Endothelial cell of umbilical vein (primary cell): ENCODE results near the gene SUPT5H. TPM values are rescaled to one million over a fixed set of nuclear protein-coding genes. Genes with fewer than 3 reads are reported as not detected.

Source experiments
- BruUV-seq: library from RNA; stranded (reverse); fragments of 400-500 nt; replicated peaks from 2 replicates; lab custom pipeline; 2021; lab: Mats Ljungman, UMichigan
- CTCF ChIA-PET: fragments of 300-600, 350-600 bp; sonication (Branson Sonifier 250); formaldehyde crosslinking; loops from one replicate; lab custom pipeline; 2021; ENCODE audit warnings: antibody characterized with exemption, inconsistent platforms; lab: Charles Lee
- POLR2A ChIA-PET: fragments of 300-600, 350-600 bp; sonication (Branson Sonifier 250); formaldehyde crosslinking; loops from one replicate; lab custom pipeline; 2021; ENCODE audit warnings: antibody characterized with exemption, inconsistent platforms; lab: Charles Lee
- DNase-seq: peaks from one replicate; pipeline ENCODE4 v3.0.0-alpha.2; 2011; ENCODE audit warnings: low read depth, low spot score
- FAIRE-seq: peaks from 2 replicates; lab custom pipeline; 2011; peaks lifted over from hg19 to GRCh38; lab: Jason Lieb, UNC
- H2AFZ ChIP-seq: 2 replicates; pipeline ENCODE4 v1.6.0; 2012; ENCODE audit warnings: low read depth, low read length, control low read depth, inconsistent platforms
- H3K27ac ChIP-seq: 2 replicates; pipeline ENCODE4 v1.5.1; 2011; ENCODE audit warnings: low read depth, mild to moderate bottlenecking, control low read depth, low read length, moderate library complexity; ENCODE audit not compliant: insufficient read depth
- H3K27me3 ChIP-seq, 2 experiments: 2 replicates each; pipeline versions ENCODE4 v1.6.0 to v1.6.1; 2011; ENCODE audit warnings: low read length in 2 of 2, mixed read lengths in 1 of 2; ENCODE audit not compliant: control insufficient read depth in 2 of 2, insufficient read depth in 2 of 2
- H3K36me3 ChIP-seq, 2 experiments: 2 replicates in 1 of 2; 3 replicates in 1 of 2; pipeline ENCODE4 v1.5.1; 2011; ENCODE audit warnings: low read length in 2 of 2, mild to moderate bottlenecking in 1 of 2, moderate library complexity in 1 of 2; ENCODE audit not compliant: control insufficient read depth in 2 of 2, insufficient read depth in 2 of 2; ENCODE audit errors: extremely low read depth in 1 of 2
- H3K4me1 ChIP-seq: 3 replicates; pipeline ENCODE4 v1.5.1; 2011; ENCODE audit warnings: mild to moderate bottlenecking, low read length; ENCODE audit not compliant: control insufficient read depth, insufficient read depth; ENCODE audit errors: extremely low read depth
- H3K4me2 ChIP-seq: 2 replicates; pipeline ENCODE4 v1.6.1; 2011; ENCODE audit warnings: low read length, control low read depth, mixed read lengths; ENCODE audit not compliant: insufficient read depth
- H3K4me3 ChIP-seq, 3 experiments: fragments of 200-600 bp in 1 of 3; sonication (generic), shearing (Covaris generic) in 1 of 3; replicated peaks in 1 of 3; 2 replicates each; pipeline ENCODE4 v1.5.1; 2011 to 2016; ENCODE audit warnings: control low read depth in 3 of 3, low read length in 3 of 3, mild to moderate bottlenecking in 2 of 3, inconsistent platforms in 1 of 3, low read depth in 1 of 3, moderate library complexity in 1 of 3; ENCODE audit not compliant: insufficient read depth in 1 of 3
- H3K79me2 ChIP-seq: 2 replicates; pipeline ENCODE4 v1.6.0; 2012; ENCODE audit warnings: low read length, inconsistent platforms; ENCODE audit not compliant: control insufficient read depth, insufficient read depth
- H3K9ac ChIP-seq: replicated peaks from 2 replicates; pipeline ENCODE3; 2011; ENCODE audit warnings: low read length, control low read depth; ENCODE audit not compliant: insufficient read depth; ENCODE audit errors: extremely low read depth
- H3K9me1 ChIP-seq: replicated peaks from 3 replicates; pipeline ENCODE4 v1.6.0; 2011; ENCODE audit warnings: mild to moderate bottlenecking, low read length; ENCODE audit not compliant: control insufficient read depth, insufficient read depth; ENCODE audit errors: extremely low read depth
- H3K9me3 ChIP-seq: replicated peaks from 2 replicates; pipeline ENCODE4 v1.5.1; 2012; ENCODE audit warnings: low read length, inconsistent platforms; ENCODE audit not compliant: control insufficient read depth, insufficient read depth
- H4K20me1 ChIP-seq: replicated peaks from 2 replicates; pipeline ENCODE3; 2011; ENCODE audit warnings: mild to moderate bottlenecking, low read length; ENCODE audit not compliant: control insufficient read depth, insufficient read depth; ENCODE audit errors: extremely low read depth
- CTCF ChIP-seq, 2 donors: IDR thresholded peaks; 1 replicate in 1 of 2; 2 replicates in 1 of 2; pipeline ENCODE4 v1.5.1; 2011; ENCODE audit warnings: low read length in 2 of 2, mild to moderate bottlenecking in 2 of 2, moderate library complexity in 2 of 2, control low read depth in 1 of 2, inconsistent platforms in 1 of 2, low read depth in 1 of 2; ENCODE audit not compliant: insufficient read depth in 1 of 2; ENCODE audit errors: extremely low read depth in 1 of 2
- EZH2 ChIP-seq: IDR thresholded peaks from 2 replicates; pipeline ENCODE4 v1.6.1; 2012; ENCODE audit warnings: borderline replicate concordance, low read depth, mild to moderate bottlenecking, moderate library complexity, low read length, inconsistent platforms; ENCODE audit not compliant: severe bottlenecking
- GATA2 ChIP-seq: IDR thresholded peaks from 2 replicates; pipeline ENCODE4 v1.7.0; 2011; ENCODE audit warnings: low read depth, mild to moderate bottlenecking, moderate library complexity, mixed read lengths, low read length; ENCODE audit not compliant: insufficient read length, insufficient read depth
- JUN ChIP-seq: IDR thresholded peaks from 2 replicates; pipeline ENCODE4 v1.6.1; 2011; ENCODE audit warnings: borderline replicate concordance, low read depth; ENCODE audit not compliant: insufficient read length, insufficient read depth
- MAX ChIP-seq: IDR thresholded peaks from 2 replicates; pipeline ENCODE4 v1.6.1; 2011; ENCODE audit not compliant: insufficient read depth, insufficient read length
- POLR2A ChIP-seq: IDR thresholded peaks from 2 replicates; pipeline ENCODE4 v1.6.1; 2012; ENCODE audit warnings: low read depth, mild to moderate bottlenecking, control low read depth, low read length
- POLR2AphosphoS5 ChIP-seq: IDR thresholded peaks from 2 replicates; pipeline ENCODE4 v1.6.1; 2012; ENCODE audit warnings: low read depth, mild to moderate bottlenecking, control low read depth, low read length, moderate library complexity; ENCODE audit not compliant: insufficient read depth
- dilution Hi-C: fragments of 300-500 bp; cut with MboI; formaldehyde crosslinking; loops from one replicate; pipeline ENCODE4 v1.15.0; 2019; ENCODE audit warnings: low sequenced_read_pairs; ENCODE audit not compliant: extremely low pct_ligation_motif_present
- intact Hi-C: fragments of 100-400 bp; cut with micrococcal nuclease; formaldehyde crosslinking; loops from one replicate; pipeline ENCODE4 v1.10.0; 2022
- polyA plus RNA-seq, 4 experiments: library from polyadenylated mRNA; depleted of rRNA in 3 of 4; stranded (reverse) in 3 of 4; unstranded in 1 of 4; fragments of >200 nt; gene quantifications; 2 replicates each; pipeline versions ENCODE4 v1.2.1 to v1.2.3, GENCODE V29; 2011 to 2012; ENCODE audit warnings: missing spikeins in 1 of 4
- total RNA-seq: library from RNA; stranded (reverse); gene quantifications from 2 replicates; pipeline ENCODE4 v1.2.3, GENCODE V29; 2021

Gene SUPT5H
- total and polyA plus RNA-seq, 2 donors (not counting 3 experiments of a cell fraction or from before 2014, with no cell fraction given): 87.6 to 120 TPM

DNA sequence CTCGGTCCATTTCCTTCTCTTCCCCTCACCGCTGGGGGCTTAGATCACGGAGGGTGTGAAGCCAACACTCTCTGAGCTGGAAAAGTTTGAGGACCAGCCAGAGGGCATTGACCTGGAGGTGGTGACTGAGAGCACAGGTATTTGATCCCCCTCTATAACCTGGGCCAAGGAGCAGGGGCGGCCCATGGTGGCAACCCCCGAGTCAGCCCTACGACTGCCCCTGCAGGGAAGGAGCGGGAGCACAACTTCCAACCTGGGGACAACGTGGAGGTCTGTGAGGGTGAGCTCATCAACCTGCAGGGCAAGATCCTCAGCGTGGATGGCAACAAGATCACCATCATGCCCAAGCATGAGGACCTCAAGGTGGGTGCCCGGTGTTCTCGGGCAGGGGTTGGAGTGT, 23.7 kb downstream of the SUPT5H start:
- TF ChIP-seq POLR2AphosphoS5 (no peak), EZH2 (no peak), CTCF (IDR thresholded peaks at IDR 0.05; ENCODE audit: extremely low read depth in 1 of 2, insufficient read depth in 1 of 2, low read depth in 1 of 2, low read length in 2 of 2) (no peak), POLR2A (no peak), MAX (no peak), JUN (no peak), GATA2 (no peak)
- POLR2A ChIA-PET: no interaction called here

More for the DNA sequence above, 23.7 kb downstream of the SUPT5H start:
- Histone ChIP-seq H3K27me3 (no peaks in the 10 kb centered on the region), H3K4me3 (no peak overlapping the region), H3K9me3 (no peaks in the 10 kb centered on the region), H3K9me1 (no peaks in the 10 kb centered on the region), H3K9ac (no peak overlapping the region), H4K20me1 (no peaks in the 10 kb centered on the region), H2AFZ (no peak overlapping the region), H3K4me1 (no peaks in the 10 kb centered on the region), H3K36me3 (peaks cover 17 to 81% of the 10 kb centered on the region in 2 experiments), H3K27ac (no peak overlapping the region), H3K79me2 (no peaks in the 10 kb centered on the region), H3K4me2 (no peak overlapping the region)
- intact Hi-C loops: no loop called here
- BruUV-seq: no TSS peak
- FAIRE-seq (no peak), DNase-seq (no peak)
- dilution Hi-C loops: no loop called here
- CTCF ChIA-PET: interaction anchor here (1.5 kb wide), 1 partner anchor 78 kb away, joined by 3 read pairs; the partner anchor contains the start of genes MED29 and PAF1
